ENCODE results near the gene KDM4B.
"Not testable (repeated sequence)": the region's sequence is repeated elsewhere in the genome, so short reads cannot be mapped to it uniquely, and the experiment has no call there.

KDM4B gene

DNA sequence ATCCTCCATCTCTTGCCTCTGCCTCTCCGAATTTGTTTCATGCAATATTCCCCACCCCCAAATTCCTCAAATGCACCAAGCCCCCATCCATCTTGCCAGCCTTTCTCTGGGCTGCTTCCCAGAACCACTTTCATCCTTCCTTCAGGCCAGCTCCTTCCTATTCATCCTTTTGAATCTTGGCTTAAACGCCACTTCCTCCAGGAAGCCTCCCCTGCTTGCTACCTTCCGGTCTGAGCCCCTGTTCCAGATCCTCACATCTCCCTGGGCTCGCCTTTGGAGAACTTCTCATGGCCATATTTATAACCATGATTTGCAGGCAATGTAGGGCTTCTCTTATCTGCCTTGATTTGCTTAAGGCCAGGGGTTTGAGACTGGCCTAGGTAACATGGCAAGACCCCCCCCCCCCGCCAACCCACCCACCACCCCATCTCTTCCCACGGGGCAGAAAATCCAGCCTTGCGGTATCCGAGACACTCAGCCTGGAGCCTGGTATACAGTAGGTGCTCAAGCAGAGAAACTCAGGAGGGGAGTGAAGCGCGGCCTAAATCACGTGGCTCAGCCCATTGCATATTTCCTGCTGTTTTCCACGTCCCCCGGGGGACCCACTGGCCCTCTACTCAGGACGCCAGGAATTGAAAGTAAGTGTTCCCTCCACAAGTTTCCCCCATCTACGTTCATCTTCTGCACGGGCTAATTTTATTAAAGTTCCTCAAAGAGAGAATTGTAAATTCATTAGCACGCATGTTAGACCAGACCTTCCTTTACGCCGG is 219.8 kb downstream of the KDM4B start:
- DNase-seq, result no peak

DNA sequence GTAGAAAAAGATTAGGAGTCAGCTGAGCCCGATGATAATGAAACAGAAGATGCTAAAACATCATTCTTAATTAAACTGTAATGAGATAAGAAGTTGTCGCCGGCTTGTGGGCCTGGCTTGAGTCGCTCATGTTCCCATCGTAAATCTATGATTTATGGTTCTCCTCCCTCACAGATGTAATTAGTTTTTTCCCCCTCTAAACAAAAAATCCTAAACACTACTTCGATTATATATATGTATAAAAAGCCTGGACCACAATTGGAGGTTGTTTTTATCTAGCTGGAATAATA is 220.3 kb downstream of the KDM4B start:
- no peak for DNase-seq

DNA sequence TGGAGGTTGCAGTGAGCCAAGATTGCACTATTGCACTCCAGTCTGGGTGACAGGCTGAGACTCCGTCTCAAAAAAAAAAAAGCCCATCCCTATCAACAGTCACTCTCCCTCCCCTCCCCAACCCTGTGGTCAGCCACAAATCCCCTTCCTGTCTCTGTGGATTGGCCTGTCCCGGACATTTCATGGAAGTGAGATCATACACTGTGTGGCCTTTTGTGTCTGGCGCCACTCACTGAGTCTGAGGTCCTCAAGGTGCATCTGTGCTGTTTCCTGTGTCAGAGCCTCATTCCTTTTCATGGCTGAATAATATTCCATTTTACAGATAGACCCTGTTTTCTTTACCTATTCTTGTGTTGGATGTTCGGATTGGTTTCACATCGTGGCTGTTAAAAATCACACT is 222.2 kb downstream of the KDM4B start:
- DNase-seq, result no peak

DNA sequence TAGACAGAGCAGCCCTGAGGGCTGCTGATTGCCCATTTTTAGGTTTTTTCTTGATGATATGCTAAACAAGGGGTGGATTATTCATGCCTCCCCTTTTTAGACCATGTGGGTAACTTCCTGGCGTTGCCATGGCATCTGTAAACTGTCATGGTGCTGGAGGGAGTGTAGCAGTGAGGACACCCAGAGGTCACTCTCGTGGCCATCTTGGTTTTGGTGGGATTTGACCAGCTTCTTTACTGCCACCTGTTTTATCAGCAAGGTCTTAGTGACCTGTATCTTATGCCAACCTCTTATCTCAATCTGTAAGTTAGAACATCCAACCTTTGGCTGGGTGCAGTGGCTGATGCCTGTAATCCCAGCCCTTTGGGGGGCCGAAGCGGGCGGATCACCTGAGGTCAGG is 223.7 kb downstream of the KDM4B start:
- no peak for DNase-seq

DNA sequence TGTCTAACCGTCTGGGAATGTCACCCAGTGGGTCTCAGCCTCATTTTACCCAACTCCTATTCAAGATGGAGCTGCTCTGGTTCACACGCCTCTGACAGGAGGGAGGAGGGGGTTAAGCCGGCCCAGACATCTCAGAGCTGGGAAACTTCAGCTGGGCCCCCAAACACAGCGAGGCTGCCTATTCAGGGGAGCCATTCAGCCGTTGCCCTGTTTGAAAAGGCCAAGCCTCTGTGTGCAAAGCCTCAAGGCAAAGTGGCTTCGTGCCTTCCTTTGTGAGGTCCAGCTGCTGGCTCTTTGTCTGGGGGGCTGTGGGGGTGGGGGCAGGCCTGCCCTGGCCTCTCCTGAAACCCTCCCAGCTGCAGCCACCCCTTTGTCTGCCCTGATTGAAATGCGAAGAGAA is 224.3 kb downstream of the KDM4B start:
- DNase-seq, result no peak

- no peak for DNase-seq
Observed at GRCh38 chr19:5194641-5195040, 225.7 kb downstream of the KDM4B start.

DNA sequence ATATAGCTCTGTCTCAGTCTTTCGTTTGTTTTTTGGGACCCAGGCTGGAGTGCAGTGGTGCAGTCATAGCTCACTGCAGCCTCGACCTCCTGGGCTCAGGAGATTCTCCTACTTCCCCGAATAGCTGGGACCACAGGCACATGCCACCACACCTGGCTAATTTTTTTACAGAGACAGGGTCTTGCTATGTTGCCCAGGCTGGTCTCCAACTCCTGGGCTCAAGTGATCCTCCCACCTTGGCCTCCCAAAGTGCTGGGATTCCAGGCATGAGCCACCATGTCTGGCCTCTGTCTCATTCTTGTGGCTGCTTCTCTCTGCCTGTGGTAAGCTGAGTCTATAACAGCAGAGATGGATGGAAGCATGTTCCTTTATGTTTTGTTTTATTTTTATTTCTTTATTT is 226.7 kb downstream of the KDM4B start:
- not testable (repeated sequence) for DNase-seq

- DNase-seq, result no peak
Observed at GRCh38 chr19:5196832-5197231, 227.9 kb downstream of the KDM4B start.

- no peak for DNase-seq
Observed at GRCh38 chr19:5200844-5201243, 231.9 kb downstream of the KDM4B start.

GRCh38 chr19:5202553-5202952 is 233.6 kb downstream of the KDM4B start:
- no peak for DNase-seq

All from activated CD4-positive, alpha-beta T cell treated with anti-CD3 and anti-CD28 coated beads, Interleukin-2, amount 50 U/mL, for 1 hour (primary cell).